NT2/D1 (cell line): ENCODE measurements around the gene FBXO11.

Experiments
- SUZ12 ChIP-seq: IDR thresholded peaks from 2 replicates; pipeline ENCODE4 v1.6.1; 2011; ENCODE audit not compliant: insufficient read length, insufficient read depth; ENCODE audit errors: extremely low read depth
- ZNF274 ChIP-seq: IDR thresholded peaks from 2 replicates; pipeline ENCODE4 v1.6.1; 2011; ENCODE audit warnings: mild to moderate bottlenecking, low read depth, low read length

GRCh38 chr2:47868611-47869352 is 37.5 kb downstream of the FBXO11 start:
- TF ChIP-seq SUZ12, result no peak
- no peak for TF ChIP-seq ZNF274
